GM12878 (cell line): Measurements from ENCODE around the gene HNF4A. TPM values are rescaled to one million over a fixed set of nuclear protein-coding genes. Genes with fewer than 3 reads are reported as not detected.

Experiments
- CBX5 ChIP-seq: sonication (generic); IDR thresholded peaks from 2 replicates; pipeline ENCODE4 v1.6.1; 2016; ENCODE audit warnings: low read depth, moderate library complexity, mild to moderate bottlenecking, inconsistent platforms
- CHD2 ChIP-seq: IDR thresholded peaks from 2 replicates; pipeline ENCODE4 v1.6.1; 2011; ENCODE audit warnings: low read depth, low read length, improper control_type of control experiment, borderline replicate concordance
- CTCF ChIP-seq, 3 experiments: IDR thresholded peaks in 2 of 3; conservative IDR thresholded peaks in 1 of 3; 2 replicates each; pipeline ENCODE4 v1.5.1; 2011; ENCODE audit warnings: low read depth in 3 of 3, low read length in 3 of 3, mild to moderate bottlenecking in 3 of 3, control low read depth in 2 of 3, moderate library complexity in 2 of 3, inconsistent platforms in 1 of 3, mixed read lengths in 1 of 3; ENCODE audit not compliant: control insufficient read depth in 2 of 3, insufficient read depth in 1 of 3; ENCODE audit errors: extremely low read depth in 1 of 3
- ESRRA ChIP-seq: IDR thresholded peaks from 2 replicates; pipeline ENCODE4 v1.6.1; 2012; ENCODE audit warnings: mild to moderate bottlenecking, low read length, improper control_type of control experiment
- RBBP5 ChIP-seq: fragments of 200-600 bp; sonication (generic); conservative IDR thresholded peaks from 2 replicates; pipeline ENCODE4 v1.6.1; 2016
- RELB ChIP-seq: fragments of 450-650 bp; IDR thresholded peaks from 2 replicates; pipeline ENCODE4 v1.6.1; 2017; ENCODE audit warnings: low read depth, mild to moderate bottlenecking, moderate library complexity
- SREBF1 ChIP-seq: IDR thresholded peaks from 2 replicates; pipeline ENCODE4 v1.6.1; 2012; ENCODE audit warnings: mild to moderate bottlenecking, low read length
- TARDBP ChIP-seq: IDR thresholded peaks from 2 replicates; pipeline ENCODE4 v1.6.1; 2016; ENCODE audit warnings: borderline replicate concordance
- TBL1XR1 ChIP-seq: IDR thresholded peaks from 2 replicates; pipeline ENCODE4 v1.6.1; 2012; ENCODE audit warnings: low read depth, low read length, improper control_type of control experiment
- ZBTB11 ChIP-seq: fragments of 450-650 bp; formaldehyde crosslinking; IDR thresholded peaks from 2 replicates; pipeline ENCODE4 v1.5.0; 2022; ENCODE audit warnings: mild to moderate bottlenecking, missing genetic modification characterization
- polyA plus RNA-seq, 11 experiments: library from polyadenylated mRNA; depleted of rRNA in 4 of 11; unstranded in 6 of 11; stranded (reverse) in 5 of 11; fragments of >200 nt; fragmentation: Nextera tagmentation in 4 of 11; fragmentation: Illumina TruSeq in 1 of 11; extraction: Ambion mirVana in 4 of 11; extraction: Trizol in 1 of 11; gene quantifications; 1 replicate in 1 of 11; 2 replicates in 10 of 11; pipeline versions ENCODE4 v1.2.1 to v1.2.3, GENCODE V29; 2011 to 2016; ENCODE audit warnings: inconsistent platforms in 2 of 11, missing spikeins in 2 of 11, low read depth in 1 of 11
- total RNA-seq, 4 experiments: library from RNA; depleted of rRNA in 3 of 4; stranded (reverse); fragments of >200 nt in 3 of 4; fragmentation: Illumina TruSeq in 1 of 4; extraction: Trizol in 1 of 4; gene quantifications; 2 replicates each; pipeline versions ENCODE4 v1.2.1 to v1.2.3, GENCODE V29; 2013 to 2021

HNF4A gene
- total and polyA plus RNA-seq, 10 of the 15 experiments (the other 5 are each of a cell fraction or from before 2014, with no cell fraction given), result 0.21 TPM; not detected in 9

- TF ChIP-seq ZBTB11 (CRISPR knock-in tag) (no peak), RBBP5 (no peak), ESRRA (no peak), CTCF (IDR thresholded peaks at IDR 0.05 in 2 of 3, conservative IDR thresholded peaks at IDR 0.05 in 1 of 3; ENCODE audit: control insufficient read depth in 2 of 3, extremely low read depth in 1 of 3, insufficient read depth in 1 of 3, low read depth in 3 of 3, low read length in 3 of 3) (no peak), CHD2 (no peak), TBL1XR1 (no peak), RELB (no peak), TARDBP (no peak), SREBF1 (no peak), CBX5 (no peak)
These were observed 58.3 kb downstream of the HNF4A start (continued) for GRCh38 chr20:44413575-44414345.
